Breast epithelium (tissue), 4 donors: ENCODE measurements around the gene DNAJB1. TPM values are rescaled to one million over a fixed set of nuclear protein-coding genes. Genes with fewer than 3 reads are reported as not detected.

Experiments used
- DNase-seq, 2 donors: peaks; one replicate each; pipeline ENCODE4 v3.0.0-alpha.2; 2019; ENCODE audit warnings: low spot score in 2 of 2
- H3K27ac ChIP-seq, 2 donors: fragments of 200-600 bp; sonication (generic) in 1 of 2; one replicate each; pipeline ENCODE4 v1.5.1; 2016 to 2019; ENCODE audit warnings: mild to moderate bottlenecking in 1 of 2
- H3K27me3 ChIP-seq, 2 donors: fragments of 200-600 bp; sonication (generic) in 1 of 2; one replicate each; pipeline versions ENCODE4 v1.5.1 to v1.6.0; 2017 to 2019; ENCODE audit warnings: control low read depth in 1 of 2, mild to moderate bottlenecking in 1 of 2
- H3K36me3 ChIP-seq: fragments of 200-600 bp; one replicate; pipeline ENCODE4 v1.5.1; 2019
- H3K4me1 ChIP-seq, 2 donors: fragments of 200-600 bp; sonication (generic); one replicate each; pipeline ENCODE4 v1.5.1; 2016 to 2019; ENCODE audit warnings: control low read depth in 1 of 2
- H3K4me3 ChIP-seq, 3 donors: fragments of 200-600 bp; sonication (generic); 1 replicate in 2 of 3; 2 replicates in 1 of 3; pipeline ENCODE4 v1.5.1; 2016 to 2019; ENCODE audit warnings: mild to moderate bottlenecking in 3 of 3, moderate library complexity in 2 of 3
- H3K9me3 ChIP-seq, 2 donors: fragments of 200-600 bp; sonication (generic) in 1 of 2; one replicate each; pipeline ENCODE4 v1.5.1; 2016 to 2019; ENCODE audit warnings: control low read depth in 1 of 2
- POLR2A ChIP-seq: fragments of 450-650 bp; IDR thresholded peaks from one replicate; pipeline ENCODE4 v1.6.1; 2016; ENCODE audit warnings: antibody characterized with exemption, mild to moderate bottlenecking, moderate library complexity
- POLR2AphosphoS5 ChIP-seq, 3 donors: sonication (generic); formaldehyde crosslinking; IDR thresholded peaks; one replicate each; pipeline ENCODE4 v1.6.1; 2017; ENCODE audit warnings: antibody characterized with exemption in 3 of 3
- intact Hi-C: fragments of 100-400 bp; cut with DNase I; formaldehyde crosslinking; loops from one replicate; pipeline ENCODE4 v1.15.1; 2023; ENCODE audit warnings: low total_unique reads
- total RNA-seq, 3 donors: library from RNA; depleted of rRNA; stranded (reverse); fragments of >200 nt; gene quantifications; one replicate each; pipeline ENCODE4 v1.1.0, GENCODE V29; 2016
- TF ChIP-seq, protein P1 (sequence below), 3 donors: fragments of 450-650 bp; IDR thresholded peaks; one replicate each; pipeline ENCODE4 v1.5.1; 2016 to 2017; ENCODE audit warnings: antibody characterized with exemption in 3 of 3, mild to moderate bottlenecking in 3 of 3, moderate library complexity in 3 of 3

The DNAJB1 gene
- total RNA-seq, 3 donors from 2014 or later, result 59.0 to 166 (median 102) TPM

DNA sequence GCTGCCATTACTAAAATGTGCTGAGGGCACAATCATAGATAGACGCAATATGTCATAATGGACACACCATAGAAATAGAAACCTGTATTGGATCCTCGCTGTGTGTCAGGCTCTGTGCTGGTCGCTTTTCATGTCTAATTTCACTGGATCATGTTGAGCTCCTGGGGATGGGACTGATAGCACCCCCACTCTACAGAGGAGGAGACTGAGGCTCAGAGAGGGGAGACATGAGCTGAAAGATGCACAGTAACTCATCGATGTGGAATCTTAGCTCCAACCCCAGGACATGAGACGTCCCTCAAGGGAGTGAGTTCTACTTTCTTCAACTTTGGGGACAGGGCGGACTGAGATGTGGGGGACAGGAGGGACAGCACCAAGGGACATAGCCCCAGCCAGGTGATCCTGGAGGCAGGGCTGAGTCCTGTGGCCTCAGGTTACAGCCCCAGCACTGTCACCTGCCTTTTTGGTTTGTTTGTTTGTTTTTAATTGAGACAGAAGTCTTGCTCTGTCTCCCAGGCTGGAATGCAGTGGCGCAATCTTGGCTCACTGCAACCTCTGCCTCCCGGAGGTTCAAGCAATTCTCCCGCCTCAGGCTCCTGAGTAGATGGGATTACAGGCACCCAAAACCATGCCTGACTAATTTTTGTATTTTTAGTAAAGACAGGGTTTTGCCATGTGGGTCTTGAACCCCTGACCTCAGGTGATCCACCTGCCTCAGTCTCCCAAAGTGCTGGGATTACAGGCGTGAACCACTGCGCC is 15.7 kb downstream of the DNAJB1 start:
- peak overlapping the region; percentile 45 to 64 for H3K27ac ChIP-seq
- TF ChIP-seq POLR2AphosphoS5 (IDR thresholded peaks at IDR 0.05), result peak in 1 of 3 donors; percentile 39
- TF ChIP-seq, protein P1, sequence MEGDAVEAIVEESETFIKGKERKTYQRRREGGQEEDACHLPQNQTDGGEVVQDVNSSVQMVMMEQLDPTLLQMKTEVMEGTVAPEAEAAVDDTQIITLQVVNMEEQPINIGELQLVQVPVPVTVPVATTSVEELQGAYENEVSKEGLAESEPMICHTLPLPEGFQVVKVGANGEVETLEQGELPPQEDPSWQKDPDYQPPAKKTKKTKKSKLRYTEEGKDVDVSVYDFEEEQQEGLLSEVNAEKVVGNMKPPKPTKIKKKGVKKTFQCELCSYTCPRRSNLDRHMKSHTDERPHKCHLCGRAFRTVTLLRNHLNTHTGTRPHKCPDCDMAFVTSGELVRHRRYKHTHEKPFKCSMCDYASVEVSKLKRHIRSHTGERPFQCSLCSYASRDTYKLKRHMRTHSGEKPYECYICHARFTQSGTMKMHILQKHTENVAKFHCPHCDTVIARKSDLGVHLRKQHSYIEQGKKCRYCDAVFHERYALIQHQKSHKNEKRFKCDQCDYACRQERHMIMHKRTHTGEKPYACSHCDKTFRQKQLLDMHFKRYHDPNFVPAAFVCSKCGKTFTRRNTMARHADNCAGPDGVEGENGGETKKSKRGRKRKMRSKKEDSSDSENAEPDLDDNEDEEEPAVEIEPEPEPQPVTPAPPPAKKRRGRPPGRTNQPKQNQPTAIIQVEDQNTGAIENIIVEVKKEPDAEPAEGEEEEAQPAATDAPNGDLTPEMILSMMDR (IDR thresholded peaks at IDR 0.05), result no peak
- intact Hi-C loops, result loop anchor here (5.0 kb wide), 1 partner anchor 1760 kb away; no protein-coding TSS in a partner anchor
- DNase-seq, result peak in 1 of 2 donors; percentile 74
- no peaks in the 10 kb centered on the region for H3K9me3 ChIP-seq
- H3K4me3 ChIP-seq, result no peak overlapping the region
- H3K36me3 ChIP-seq, result no peaks in the 10 kb centered on the region
- H3K4me1 ChIP-seq, result peaks cover 0 to 3% of the 10 kb centered on the region in 2 donors
- H3K27me3 ChIP-seq, result no peaks in the 10 kb centered on the region

DNA sequence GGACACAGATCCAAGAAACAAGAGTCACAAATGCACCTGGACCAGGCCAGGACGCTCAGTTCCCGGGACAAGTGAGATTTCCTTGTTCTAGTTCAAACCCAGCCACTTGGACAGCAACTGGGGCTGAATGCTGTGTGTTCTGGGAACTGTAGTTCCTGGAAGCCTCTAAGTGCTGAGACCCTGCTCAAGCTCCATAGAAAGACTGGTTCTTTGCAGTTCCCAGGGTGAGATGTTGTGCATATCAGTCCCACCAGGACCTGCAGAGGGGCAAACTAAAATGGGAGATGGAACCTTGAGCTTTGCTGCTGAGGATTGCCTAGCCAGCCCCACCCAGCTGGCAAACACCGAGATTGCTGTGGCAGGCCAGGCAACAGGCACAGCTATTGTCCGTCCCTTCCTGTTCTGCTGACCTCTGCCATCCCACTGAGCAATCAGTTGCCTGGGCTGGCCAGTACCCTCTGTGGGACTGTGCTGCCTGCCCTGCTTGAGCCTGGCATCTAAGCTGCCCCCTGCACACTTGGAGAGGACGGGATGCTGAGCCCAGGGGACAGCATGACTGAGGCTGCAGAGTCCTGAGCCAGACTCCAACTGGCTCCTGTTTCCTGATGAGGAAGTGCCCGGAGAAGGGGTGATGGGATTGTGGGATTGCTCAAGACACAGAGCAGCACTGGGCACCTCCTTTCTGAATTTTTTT is 20.8 kb downstream of the DNAJB1 start:
- no peaks in the 10 kb centered on the region for H3K27me3 ChIP-seq
- intact Hi-C loops, result no loop called here
- DNase-seq, result no peak
- peak overlapping the region in 1 of 3 donors; percentile 96 for H3K4me3 ChIP-seq
- H3K4me1 ChIP-seq, result peaks cover 9 to 21% of the 10 kb centered on the region in 2 donors
- peak overlapping the region; percentile 87 to 91 for H3K27ac ChIP-seq
- peak in 1 of 3 donors; percentile 29 for TF ChIP-seq POLR2AphosphoS5 (IDR thresholded peaks at IDR 0.05)
- TF ChIP-seq, protein P1 (IDR thresholded peaks at IDR 0.05), result no peak
- no peaks in the 10 kb centered on the region for H3K9me3 ChIP-seq
- H3K36me3 ChIP-seq, result no peaks in the 10 kb centered on the region

DNA sequence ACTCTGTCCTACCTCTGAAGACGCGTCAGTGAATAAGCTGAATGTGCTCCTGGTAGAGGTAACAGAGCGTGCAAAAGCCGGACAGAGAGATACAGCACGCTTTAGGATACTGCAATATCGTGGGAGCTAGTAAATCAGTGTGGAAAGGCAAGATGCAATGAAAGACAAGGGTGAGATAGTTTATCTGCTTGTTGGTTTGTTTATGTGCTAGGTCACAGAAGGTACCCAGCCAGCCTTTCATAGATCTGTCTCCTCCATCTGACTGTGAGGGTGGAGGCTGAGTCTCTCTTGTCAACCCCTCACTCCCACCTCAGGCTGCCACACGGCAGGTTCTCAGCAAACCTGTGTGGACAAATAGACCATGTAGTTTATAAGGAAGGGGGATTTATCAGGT is 21.4 kb downstream of the DNAJB1 start:
- H3K36me3 ChIP-seq, result no peaks in the 10 kb centered on the region
- H3K9me3 ChIP-seq, result no peaks in the 10 kb centered on the region
- H3K27me3 ChIP-seq, result no peaks in the 10 kb centered on the region
- H3K27ac ChIP-seq, result peak overlapping the region; percentile 87 to 91
- no peak for TF ChIP-seq POLR2AphosphoS5 (IDR thresholded peaks at IDR 0.05)
- TF ChIP-seq, protein P1 (IDR thresholded peaks at IDR 0.05), result no peak
- no peak for TF ChIP-seq POLR2A
- peaks cover 9 to 18% of the 10 kb centered on the region in 2 donors for H3K4me1 ChIP-seq
- intact Hi-C loops, result no loop called here
- DNase-seq, result no peak
- peak overlapping the region in 2 of 3 donors; percentile 92 to 96 for H3K4me3 ChIP-seq

DNA sequence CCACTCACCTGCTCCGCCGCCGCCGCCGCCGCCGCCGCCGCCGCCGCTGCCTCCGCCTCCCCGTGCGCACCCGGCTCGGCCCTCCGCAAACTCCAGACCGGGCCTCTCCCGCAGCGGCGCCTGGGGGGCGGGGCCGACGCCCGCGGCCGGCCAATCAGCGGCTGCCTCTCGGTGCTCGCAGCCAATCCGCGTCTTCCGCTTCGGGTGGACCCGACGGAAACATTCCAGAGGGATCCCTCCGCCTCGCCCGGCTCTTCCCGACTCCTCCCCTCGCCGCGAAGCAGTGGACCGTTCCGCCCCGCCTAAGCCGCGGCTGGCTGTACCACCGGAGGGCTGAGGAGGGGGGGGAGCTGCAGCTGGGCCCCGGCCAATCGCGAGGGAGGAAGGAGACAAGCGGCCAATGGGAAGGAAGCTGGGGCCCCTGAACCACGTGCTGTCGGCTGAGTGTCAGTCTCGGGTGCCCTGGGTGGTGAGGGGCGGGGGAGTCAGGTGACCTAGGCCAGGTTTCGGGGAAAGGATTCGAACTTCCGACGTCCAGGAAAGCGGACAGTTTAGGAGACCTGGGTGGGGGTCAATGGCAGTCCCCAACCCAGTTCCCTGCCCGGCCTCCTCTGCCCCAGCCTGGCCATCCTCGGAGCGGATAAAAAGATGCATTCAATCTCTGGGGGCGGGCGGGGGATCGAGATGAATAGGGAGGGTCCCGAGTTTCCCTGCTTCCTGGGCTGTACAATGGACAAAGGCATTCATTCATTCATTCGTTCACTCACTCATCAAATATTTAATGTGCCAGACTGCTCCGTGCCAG is 22.0 kb downstream of the DNAJB1 start, which contains the start of gene GIPC1:
Gene GIPC1, minus strand, starts transcription at position 99 of the 805 bp plus-strand sequence. CDS start 13,151 bp downstream, outside the sequence.
- Histone ChIP-seq H3K4me1 (peaks cover 9 to 18% of the 10 kb centered on the region in 2 donors), H3K4me3 (peak within 1 kb of the TSS; percentile 88 to 96 (median 92)), H3K9me3 (no peaks in the 10 kb centered on the region), H3K36me3 (no peaks in the 10 kb centered on the region), H3K27me3 (no peaks in the 10 kb centered on the region), H3K27ac (peak within 1 kb of the TSS; percentile 87 to 91)
- peak; percentile 95 to 98 for DNase-seq
- TF ChIP-seq POLR2A (no peak), POLR2AphosphoS5 (IDR thresholded peaks at IDR 0.05) (peak; percentile 84 to 95 (median 91))
- TF ChIP-seq, protein P1 (IDR thresholded peaks at IDR 0.05), result peak in 1 of 3 donors; percentile 7
- intact Hi-C loops, result no loop called here
